ENCODE measurements around the gene SPSB4.

SPSB4 gene

DNA sequence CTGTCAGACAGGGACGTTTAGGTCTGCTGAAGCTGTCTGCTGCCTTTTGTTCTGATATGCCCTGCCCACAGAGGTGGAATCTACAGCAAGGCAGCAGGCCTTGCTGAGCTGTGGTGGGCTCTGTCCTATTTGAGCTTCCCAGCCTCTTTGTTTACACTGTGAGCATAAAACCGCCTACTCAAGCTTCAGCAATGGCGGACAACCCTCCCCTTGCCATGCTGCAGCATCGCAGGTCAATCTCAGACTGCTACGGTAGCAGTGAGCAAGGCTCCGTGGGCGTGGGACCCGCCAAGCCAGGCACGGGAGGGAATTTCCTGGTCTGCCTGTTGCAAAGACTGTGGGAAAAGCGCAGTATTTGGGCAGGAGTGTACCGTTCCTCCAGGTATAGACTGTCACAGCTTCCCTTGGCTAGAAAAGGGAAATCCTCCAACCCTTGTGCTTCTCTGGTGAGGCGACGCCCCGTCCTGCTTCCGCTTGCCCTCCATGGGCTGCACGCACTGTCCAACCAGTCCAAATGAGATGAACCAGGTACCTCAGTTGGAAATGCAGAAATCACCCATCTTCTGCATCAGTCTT is 71.4 kb downstream of the SPSB4 start:
- no peak for DNase-seq

DNA sequence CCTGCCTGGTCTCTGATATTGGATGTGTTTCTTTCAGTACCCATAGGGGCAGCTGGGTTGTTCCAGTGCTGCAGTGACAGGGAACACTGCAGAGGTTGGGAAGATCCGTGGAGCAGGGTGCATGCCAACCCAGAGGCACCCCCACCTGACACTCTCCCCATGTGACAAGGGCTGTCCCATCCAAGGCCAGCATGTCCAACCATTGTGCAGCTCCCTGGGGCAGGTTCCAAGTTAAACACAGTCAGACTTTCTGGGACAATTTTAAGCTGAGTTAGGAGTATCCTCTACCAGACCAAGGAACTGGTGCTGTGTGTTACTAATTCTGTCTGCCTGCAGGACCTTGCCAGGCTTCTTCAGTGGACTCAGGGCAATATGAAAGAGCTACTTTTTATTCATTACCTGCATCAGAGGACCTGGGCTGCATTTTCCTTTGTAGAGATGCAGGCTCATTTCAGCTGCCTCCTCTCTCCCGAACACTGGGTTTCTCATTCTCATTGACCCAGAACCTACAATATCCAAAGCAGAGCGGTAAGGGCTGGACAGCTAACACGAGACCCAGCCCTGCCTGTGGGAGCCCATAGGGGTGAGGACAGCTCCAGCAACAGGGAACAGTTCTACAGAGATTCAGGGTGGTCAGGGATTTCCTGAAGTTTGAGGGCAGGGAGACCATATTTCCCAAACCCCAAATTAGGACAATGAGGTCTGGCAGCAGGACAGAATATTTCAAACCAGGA is 72.7 kb downstream of the SPSB4 start:
- DNase-seq: no peak

DNA sequence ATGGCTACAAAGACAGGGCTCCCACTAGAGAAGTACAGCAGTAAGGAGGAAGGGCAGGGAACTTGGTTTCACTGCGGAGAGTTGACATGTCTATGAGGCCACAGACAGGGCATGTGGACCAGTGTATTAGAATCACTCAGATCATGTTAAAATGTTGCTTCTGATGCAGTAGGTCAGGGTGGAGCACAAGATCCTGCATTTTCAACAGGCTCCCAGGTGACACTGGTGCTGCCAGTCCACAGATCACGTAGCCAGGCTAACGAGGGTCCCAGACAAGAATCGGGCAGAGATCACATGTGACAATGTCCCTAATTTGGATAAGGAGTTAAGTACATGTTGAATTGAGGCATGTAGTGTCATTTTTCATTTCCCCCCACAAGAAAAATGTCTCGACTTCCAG is 73.6 kb downstream of the SPSB4 start:
- DNase-seq: no peak

DNA sequence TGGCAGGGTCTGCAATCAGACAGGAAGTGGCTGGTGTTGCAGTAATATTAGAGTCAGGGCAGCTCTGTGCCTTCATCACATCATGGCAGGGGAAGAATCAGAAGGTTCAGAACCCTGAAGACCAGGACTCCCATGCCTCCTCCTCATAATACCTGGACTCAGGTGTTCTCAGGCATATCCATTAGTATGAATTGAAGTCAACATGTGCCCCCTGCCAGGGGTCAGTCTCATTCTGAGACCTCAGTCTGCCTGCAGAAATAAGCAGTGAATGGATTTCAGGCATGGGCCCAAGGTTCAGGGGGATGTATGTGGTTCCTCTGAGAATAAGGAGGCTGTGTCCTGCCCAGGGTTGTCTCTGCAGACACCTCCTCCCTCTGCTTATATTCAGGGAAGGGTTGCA is 74.2 kb downstream of the SPSB4 start:
- no peak for DNase-seq

DNA sequence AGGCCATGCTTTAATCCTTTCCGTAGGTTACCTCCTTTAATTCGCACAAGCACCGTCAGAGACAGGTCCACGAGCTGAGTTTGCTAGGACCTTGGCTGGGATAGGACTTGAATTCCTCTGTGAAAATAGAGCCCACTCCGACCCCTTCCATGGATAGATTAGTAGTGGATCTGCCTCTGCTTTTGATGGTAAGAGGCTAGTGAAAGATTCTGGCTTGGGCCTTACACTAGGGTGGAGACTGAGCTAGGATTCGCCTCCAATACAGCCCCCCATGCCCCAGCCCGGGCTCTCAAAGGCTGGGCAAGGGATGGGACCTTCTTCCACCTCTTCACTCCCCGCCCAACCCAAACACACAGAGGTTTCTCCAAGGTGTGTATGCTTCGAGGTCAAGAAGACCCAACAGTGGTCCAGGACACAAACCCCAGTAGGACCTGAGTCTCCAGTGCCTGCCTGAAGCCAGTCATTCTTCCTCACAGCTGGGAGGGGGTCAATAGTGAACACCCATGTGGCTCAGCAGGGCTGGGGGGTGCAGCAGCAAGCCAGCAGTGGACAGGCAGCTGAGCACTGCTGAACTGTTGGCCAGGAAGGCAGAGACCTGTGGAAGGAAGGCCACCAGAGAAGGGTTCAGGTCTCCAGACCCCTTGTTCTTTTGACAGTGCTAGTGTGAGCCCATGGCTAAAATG is 75.7 kb downstream of the SPSB4 start:
- no peak for DNase-seq

DNA sequence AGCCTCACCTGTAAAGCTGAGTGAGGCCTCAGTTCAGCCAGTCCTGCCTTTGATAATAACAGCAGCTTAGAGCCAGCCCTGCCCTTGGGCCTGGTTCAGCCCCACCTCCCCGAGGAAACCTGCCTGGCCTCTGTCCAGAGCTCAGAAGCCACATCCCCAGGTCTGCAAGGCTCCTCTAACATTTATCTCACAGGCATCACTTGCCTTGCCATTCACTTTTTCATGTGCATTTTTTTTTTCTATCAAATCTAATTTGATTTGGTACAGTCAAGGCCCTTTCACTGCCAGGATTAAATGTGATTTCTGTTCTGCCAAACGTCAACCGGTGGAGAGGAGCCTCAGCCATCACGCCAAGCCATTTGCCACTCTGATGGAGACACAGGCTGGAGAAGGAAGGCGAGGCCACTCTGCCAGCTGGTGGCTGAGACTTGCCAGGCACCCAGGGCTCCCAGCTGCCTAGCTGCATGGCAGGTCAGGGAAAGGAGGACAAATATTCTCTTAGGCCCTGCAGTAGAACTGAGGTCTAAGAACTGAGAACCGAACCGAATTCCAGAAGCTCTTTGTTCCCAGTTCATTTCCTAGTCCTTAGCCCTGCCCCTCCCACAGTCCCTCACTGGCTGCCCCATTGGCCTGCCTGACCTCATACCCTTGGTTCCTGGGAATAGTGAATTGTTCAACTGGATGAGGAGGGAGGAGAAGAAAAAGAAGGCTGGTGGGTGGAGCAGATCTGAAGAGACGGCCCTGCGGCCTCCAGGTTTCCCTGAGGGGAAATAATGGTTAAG is 76.4 kb downstream of the SPSB4 start:
- DNase-seq: no peak

DNA sequence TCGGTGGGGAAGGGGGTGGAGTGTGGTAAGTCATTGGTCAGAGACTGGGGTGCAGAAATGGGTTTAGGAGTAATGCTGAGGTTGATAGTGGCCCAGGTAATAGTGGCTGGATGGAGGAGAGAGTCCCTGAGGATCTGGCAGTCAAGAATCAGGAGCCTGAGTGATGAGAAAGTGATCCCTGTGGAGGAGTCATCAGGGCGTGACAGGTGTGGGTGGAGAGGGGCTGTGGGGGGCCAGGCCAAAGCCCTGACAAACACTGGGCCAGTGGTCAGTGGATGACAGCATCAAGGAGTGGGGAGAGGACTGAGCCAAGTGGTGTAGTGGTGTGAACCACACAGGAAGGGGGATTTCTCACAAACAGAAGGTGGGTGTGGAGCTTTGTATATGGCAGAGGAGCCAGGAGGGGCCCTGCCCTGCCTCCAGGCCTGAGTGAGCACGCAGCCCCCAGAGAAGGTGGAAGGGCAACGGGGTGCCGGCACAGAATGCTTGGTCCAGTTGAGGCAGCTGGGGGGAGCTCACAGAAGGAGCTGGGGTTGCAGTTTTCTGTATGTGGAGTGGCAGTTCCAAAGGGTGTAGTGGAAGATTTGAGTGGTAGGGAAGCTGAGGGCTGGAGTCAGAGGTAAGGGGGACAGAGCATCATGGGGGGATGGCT is 77.1 kb downstream of the SPSB4 start:
- no peak for DNase-seq

DNA sequence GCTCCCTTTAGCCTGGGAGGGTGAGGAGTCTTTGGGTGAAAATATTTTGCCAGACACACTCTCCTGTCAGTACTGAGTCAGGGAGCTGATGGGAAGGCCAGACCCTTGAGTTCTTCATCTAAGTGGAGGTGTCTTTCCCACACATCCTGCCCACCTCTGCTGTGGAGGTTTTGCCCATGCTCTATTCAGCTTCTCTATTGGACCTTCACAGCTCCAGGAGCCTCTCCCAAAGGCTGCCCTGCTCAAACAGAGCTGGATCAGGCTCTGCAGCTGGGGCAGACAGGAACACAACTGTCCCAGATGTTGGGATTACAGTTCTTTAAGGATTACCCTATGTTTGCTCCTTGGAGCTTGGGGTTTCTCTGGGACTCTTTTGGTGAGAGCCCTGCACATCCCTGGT is 77.9 kb downstream of the SPSB4 start:
- no peak for DNase-seq

DNA sequence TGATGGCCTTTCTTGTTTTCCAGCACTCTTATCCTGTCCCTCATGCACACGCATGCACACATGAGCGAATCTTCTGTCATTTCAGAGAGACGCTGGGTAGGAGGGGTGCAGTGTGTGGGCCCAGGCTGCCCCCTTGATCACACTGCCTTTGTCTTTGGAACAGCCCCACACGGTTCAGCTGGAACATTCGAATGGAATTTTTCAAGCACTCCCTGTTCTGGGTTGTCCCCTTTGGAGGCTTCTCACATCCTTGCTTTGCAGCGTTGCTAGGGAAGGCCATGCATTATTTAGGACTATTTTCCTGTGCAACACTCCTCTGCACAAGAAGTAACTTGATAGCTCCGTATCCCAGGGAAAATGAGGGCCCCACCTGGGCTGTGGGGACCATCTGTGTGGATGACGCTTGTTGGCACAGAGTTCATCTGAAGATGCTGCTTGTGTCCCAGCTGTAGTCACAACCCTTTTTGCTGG is 78.4 kb downstream of the SPSB4 start:
- no peak for DNase-seq

DNA sequence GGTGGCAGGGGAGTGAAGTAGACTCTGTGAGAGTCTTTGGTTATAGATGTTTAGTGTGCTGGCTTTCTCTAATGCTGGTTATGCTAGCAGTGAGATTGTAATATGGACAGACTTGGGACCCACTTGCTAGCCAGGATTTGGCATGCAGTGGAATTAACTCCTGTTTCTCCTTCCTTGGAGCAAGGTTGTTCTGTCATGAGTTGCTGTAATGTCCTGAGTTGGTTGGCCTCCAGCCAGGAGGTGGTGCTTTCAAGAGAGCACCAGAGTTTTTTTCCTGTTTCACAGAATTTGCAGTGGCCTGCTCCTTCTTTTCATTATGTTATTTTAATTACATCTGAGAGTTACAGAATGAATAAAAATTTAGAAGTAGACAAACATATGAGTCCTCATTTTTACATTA is 92.4 kb downstream of the SPSB4 start:
- no peak for DNase-seq

DNA sequence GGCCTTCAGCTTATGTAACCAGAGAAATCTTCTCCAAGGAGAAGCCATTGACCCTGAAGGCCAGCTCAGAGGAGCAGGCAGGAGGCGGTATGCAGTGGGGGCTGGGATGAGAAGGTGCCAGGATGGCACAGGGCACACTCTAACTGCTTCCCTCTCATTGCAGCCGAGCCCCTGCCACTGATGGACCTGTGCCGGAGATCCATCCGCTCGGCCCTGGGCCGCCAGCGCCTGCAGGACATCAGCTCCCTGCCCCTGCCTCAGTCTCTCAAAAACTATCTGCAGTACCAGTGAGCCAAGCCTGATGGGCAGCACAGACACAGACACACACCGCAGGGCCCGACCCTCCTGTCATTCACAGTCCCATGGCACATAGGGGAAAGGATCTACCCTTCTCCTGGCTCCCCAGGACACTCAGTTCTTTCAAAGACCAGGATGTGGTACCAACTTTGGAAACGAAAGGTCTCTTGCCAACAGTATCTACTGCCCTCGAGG is 95.9 kb downstream of the SPSB4 start:
- DNase-seq: no peak

DNA sequence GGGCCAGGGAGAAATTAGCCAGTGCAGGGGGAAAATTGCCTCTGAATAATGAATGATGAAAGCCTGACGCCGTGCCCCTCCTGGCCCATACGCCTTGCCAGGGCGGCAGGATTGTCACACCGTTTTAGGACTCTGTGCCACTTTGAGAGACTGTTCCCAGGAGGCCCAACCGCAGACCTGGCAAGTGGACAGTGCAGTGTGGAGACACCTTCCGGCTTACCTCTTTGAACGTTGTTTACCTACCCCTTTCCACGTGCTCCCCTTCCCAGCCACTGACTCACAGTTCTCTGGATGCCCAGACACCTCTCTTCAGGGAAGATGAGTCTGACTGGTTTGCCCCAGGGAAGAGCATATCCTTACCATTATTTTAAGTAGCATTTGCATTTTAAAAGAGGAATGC is 96.5 kb downstream of the SPSB4 start:
- DNase-seq: no peak

DNA sequence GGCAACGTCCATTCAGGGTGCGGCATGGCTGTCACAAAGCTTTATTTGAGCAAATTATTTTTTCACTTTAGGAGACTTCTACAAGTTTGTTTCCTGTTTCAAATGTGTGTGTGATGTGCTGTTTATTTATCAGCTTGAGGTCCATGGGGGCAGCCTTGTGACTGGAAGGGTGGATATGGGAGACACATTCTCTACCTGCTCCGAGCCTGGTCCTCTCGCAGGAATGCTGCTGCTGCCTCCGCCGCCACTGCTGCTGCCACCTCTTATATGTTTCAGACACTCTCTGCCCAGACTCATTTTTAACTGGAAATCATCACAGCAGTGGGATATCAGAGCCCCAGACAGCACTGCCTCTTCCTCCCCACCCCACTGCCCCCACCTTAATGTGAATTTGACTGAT is 97.0 kb downstream of the SPSB4 start:
- no peak for DNase-seq

DNA sequence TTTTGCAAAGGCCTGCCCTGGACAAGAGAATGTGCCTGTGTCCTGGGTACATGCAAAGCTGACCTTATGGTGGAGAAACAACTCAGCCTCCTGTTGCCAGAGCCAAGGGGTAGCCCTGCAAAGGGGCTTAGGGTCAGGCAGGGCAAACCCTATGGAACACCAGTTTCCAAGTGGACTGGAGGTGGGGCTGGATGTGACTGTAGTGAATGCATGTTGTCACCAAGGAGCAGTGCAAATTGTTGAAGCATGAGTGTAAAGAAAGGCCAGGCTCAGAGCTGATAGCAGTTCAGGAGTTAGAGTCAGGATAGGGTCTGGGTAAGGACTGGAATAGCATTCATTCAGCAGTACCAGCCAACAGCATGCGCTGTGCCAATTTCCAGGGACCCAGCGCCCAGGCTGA is 97.6 kb downstream of the SPSB4 start:
- no peak for DNase-seq

DNA sequence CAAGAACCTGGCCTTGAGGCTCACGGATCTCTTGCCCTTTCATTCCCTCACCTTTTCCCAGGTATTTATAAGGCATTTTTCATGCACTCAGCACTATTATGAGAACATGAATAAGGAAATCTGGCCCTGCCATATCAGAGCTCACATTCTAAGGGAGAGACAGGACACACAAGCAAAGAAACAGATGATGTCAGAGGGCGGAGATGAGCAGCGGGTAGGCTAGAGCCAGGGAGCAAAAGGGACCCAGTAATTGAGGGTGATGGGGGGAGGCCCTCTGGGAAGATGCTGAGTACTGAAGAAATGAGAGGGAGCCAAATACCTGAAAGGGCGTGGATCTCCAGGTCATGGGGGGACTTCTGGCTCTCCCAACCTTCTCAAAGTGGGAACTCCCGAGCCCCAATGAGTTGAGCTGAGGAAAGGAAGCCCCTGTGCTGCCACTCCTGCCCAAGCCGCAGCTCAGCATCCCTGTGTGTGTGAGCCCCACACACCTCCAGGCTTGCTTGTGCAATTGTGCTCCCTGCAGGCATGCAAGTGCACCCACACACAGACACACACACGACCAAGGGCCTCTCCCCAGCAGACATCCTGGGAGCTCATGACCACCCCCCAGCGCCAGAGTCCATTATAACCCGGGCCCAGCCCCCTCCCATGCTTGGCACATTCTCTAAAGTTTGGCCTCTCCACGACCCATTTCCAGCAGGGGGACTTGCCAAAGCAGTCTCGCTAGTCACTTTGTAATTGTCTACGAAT is 99.1 kb downstream of the SPSB4 start:
- no peak for DNase-seq

DNA sequence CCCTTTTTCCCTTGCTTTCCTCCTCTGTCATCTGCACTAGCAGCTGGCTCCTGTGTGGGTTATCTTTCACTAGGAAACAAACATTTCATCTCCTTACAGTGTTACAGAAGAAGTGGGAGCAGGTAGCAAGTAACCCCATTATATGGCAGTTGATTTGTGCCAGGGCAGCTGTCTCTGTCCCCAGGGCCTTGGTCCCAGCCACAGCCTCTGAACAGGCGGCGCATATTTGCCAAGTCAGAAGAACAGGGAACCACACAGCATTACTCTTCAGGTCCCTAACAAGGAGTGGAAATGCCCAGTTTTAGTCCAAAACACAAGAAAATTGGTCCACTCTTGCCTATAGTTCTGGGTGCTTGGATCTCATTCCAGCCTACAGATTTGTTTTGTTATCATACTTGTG is 99.8 kb downstream of the SPSB4 start:
- no peak for DNase-seq

DNA sequence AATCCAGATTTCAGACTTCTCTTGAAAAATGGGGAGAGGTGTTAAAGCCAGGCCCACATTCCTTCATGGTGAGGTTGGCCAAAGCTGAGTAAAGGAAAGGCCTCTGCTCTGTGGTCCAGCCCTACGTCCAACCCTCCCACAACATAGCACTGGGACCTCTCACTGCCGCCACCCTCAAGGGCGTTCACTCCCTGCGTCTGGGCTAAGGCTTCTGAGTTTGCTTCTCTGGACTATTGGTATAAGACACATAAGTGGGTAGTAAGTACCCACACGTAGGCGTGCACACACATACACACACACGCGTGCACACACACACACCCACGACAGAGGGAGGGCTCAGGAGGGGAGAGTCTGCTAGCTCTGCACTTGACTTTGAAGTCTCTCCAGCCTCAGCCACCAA is 100.3 kb downstream of the SPSB4 start:
- no peak for DNase-seq

DNA sequence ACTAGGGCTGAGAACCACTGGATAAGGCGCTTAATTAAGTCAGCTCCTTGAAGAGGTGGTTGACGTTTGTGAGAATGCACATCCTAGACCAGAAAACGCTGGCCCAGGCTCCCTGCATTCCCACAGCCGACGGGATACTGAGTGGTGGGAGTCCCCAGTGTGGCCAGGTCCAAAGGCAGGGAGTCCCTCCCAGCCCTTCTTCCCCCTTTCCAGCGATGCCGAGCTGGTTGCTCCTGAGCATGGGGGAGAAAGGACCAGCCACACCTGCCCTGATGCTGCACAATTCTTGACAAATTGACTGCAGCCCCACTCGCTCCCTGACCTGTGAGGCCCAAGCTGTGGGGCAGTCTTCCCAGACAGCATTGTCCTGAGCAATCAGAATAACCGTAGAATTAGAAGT is 101.0 kb downstream of the SPSB4 start:
- no peak for DNase-seq

DNA sequence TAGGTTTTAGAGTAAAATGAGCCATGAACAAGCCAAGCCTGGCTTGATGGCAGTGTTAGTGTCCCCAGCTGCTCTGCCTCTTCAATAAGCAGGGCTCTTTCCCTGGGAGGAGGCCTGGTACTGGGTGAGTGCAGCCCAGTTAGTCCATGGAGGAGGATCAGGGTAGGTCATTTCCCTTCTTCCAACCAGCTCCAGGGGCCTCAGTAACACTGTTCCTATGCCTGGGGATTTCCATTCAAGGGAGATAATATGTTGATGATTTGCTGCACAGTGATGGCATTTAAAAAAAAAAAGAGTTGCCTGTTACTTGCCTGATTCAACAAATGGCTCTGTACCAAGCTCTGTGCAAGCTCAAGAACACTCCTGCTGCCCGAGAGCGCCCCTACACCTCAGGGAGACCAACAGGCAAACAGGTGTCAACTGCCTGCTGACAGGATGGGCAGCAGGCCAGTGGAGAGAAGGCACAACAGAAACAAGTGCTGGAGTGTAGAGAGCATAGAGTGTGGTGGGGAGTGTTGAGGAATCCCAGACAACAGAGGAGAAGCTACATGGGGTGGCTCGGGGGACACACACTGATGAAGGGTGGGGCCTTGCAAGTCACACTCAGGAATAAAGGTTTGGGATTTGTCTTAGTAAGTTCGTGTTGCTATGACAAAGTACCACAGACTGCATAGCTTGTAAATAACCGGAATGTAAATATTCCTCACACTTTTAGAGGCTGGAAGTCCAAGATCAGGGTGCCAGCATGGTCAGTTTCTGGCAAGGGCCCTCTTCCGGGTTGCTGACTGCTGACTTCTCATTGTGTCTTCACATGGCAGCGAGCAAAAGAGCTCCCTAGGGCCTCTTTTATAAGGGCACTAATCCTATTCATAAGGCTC is 101.9 kb downstream of the SPSB4 start:
- no peak for DNase-seq

DNA sequence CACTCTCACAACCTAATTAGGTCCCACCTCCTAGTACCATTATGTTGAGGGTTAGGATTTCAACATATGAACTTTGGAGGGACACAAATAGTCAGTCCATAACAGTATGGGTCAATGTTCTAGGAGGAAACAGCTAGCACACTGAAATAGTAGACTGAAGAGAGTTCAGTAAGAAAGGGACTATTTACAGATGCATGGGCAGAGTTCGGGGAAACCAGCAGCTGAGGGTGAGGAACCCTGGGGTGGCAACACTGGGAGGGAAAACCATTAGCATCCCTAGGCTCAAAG is 102.5 kb downstream of the SPSB4 start:
- no peak for DNase-seq

DNA sequence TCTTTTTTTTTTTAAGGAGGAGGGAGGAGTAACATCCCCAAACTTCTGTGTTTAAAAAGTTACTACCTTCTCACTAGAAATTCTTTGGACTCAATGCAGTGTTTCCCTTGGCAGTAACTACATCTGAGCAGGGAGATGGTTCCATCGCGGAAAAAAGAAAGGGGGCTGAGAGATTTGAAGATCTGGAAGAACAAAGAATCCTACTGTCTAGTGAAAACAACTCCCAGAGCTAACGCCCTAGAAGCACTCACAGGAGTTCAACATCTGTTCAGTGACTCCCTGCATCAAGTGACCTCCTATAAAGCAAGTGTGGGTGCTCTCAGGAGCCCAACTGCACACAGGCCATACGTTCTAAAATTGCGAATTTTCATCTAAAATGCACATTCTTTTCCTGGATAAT is 113.7 kb downstream of the SPSB4 start:
- no peak for DNase-seq
